Measurements from ENCODE around the gene PCDH15. TPM values are rescaled to one million over a fixed set of nuclear protein-coding genes. Genes with fewer than 3 reads are reported as not detected.
A peak's percentile ranks its signal among the peaks of the same experiment; 100 is the strongest.

PCDH15 gene
- total and polyA plus RNA-seq, 2 of the 13 experiments (the other 11 are each of a cell fraction or from before 2014, with no cell fraction given): not detected

DNA sequence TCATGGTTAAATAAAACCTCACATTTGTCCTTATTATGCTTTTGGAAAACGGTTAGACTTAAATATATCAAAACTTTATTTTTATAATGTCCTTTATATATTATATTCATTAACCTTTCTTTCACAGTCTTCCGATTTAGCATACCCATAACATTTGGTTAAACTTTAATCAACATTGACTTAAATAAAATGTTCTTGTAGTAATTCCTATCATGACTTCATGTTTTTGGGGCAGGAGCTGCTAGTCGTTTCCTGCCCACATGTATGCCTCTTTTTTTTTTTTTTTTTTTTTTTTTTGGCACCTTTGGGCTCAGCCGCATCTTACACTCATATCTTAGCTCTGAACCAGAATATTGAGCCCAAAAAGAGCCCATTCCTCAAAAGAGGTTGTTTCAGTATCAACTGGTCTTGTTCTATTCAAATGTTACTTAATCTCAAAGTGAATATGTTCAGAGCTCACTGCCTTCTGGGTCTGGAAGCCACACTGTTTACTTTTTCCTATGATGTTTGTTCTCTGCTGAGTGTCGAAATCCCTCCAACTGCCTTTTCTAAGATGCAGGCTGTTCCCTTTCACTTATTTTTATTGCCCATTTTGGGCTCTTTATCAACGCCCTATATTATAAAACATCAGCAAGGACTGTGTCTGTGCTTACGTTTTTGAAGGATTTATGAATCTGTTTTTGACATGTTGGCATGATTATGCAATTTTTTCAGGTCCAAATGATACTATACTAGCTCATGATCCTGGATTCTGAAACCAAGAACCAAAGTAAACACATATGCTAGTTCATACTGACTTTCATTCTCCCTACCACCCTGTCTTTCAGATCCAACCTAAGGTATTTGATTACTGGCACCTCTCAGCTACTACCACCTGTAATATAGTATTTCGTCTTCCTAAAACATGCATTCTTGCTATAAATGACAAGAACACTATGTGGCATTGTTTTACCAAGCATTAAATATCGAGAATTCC, 914.4 kb downstream of the PCDH15 start:
- intact Hi-C loops (cut with micrococcal nuclease; ENCODE audit: unreplicated experiment) (loop anchor here (5.0 kb wide), 2 partner anchors 51 to 121 kb away; no protein-coding TSS in a partner anchor), in situ Hi-C loops (cut with HindIII; ENCODE audit: extremely low pct_ligation_motif_present, low pct_unique_long_range_greater_than_20kb) (no loop called here)
- Histone ChIP-seq H4K20me1 (ENCODE audit: insufficient read depth, low read length) (no peaks in the 10 kb centered on the region), H3K79me2 (ENCODE audit: insufficient read depth, low read length) (no peaks in the 10 kb centered on the region), H3K4me3 (replicated peaks in 1 of 3; ENCODE audit: insufficient read depth in 1 of 3, low read depth in 2 of 3, low read length in 3 of 3) (no peak overlapping the region), H3K4me2 (ENCODE audit: low read depth, low read length) (peak overlapping the region; percentile 6), H3K9ac (ENCODE audit: insufficient read depth, low read depth, low read length) (no peak overlapping the region), H3K36me3 (replicated peaks in 1 of 2; ENCODE audit: control insufficient read depth in 1 of 2, insufficient read depth in 2 of 2, low read length in 2 of 2) (no peaks in the 10 kb centered on the region), H3K9me3 (ENCODE audit: low read length) (no peaks in the 10 kb centered on the region), H2AFZ (ENCODE audit: low read length) (no peak overlapping the region), H3K4me1 (ENCODE audit: insufficient read depth, low read length) (peaks cover 16% of the 10 kb centered on the region), H3K27ac (ENCODE audit: extremely low read length, insufficient read depth, low read length) (peak overlapping the region; percentile 2), H3K27me3 (ENCODE audit: control insufficient read depth in 1 of 2, insufficient read depth in 2 of 2, low read length in 2 of 2) (no peaks in the 10 kb centered on the region)
- ATAC-seq (peak; percentile 98), FAIRE-seq (peak; percentile 66), DNase-seq (ENCODE audit: low spot score) (peak; percentile 68)
- ChIA-PET CTCF (ENCODE audit: low intra/inter-chr PET ratio, low total read pairs) (no interaction called here), POLR2A (interaction anchor here (0.9 kb wide), 1 partner anchor 71 kb away, joined by 3 read pairs; no protein-coding TSS in a partner anchor)
- 7% methylated on average over 9 of the region's 9 CpGs for WGBS (ENCODE audit: low lambda C conversion rate)
- BruUV-seq (replicated peaks): no TSS peak
- TF ChIP-seq ESRRA (CRISPR knock-in tag; IDR thresholded peaks at IDR 0.05; ENCODE audit: low read depth) (no peak), HES4 (CRISPR knock-in tag; IDR thresholded peaks at IDR 0.05; ENCODE audit: borderline replicate concordance) (no peak), ZNF33B (CRISPR knock-in tag; IDR thresholded peaks at IDR 0.05) (no peak), TRIM24 (CRISPR knock-in tag; IDR thresholded peaks at IDR 0.05) (no peak), ZNF230 (CRISPR knock-in tag; IDR thresholded peaks at IDR 0.05) (no peak), NFE2 (CRISPR knock-in tag; IDR thresholded peaks at IDR 0.05) (no peak), SMAD1 (CRISPR knock-in tag; IDR thresholded peaks at IDR 0.05; ENCODE audit: borderline replicate concordance, low read depth) (no peak), ZNF883 (CRISPR knock-in tag; IDR thresholded peaks at IDR 0.05; ENCODE audit: not compliant biosample characterization) (no peak), SOX6 (IDR thresholded peaks at IDR 0.05) (no peak), SOX6 (CRISPR knock-in tag; IDR thresholded peaks at IDR 0.05) (peak; percentile 57), EP300 (IDR thresholded peaks at IDR 0.05; ENCODE audit: low read depth in 2 of 2, low read length in 2 of 2) (0 out of 4 replicates have a peak, but pooled peaks of 1 of the 2 experiments have one; percentile 13), EP300 (CRISPR knock-in tag; IDR thresholded peaks at IDR 0.05; ENCODE audit: borderline replicate concordance) (no peak), REL (CRISPR knock-in tag; conservative IDR thresholded peaks at IDR 0.05) (no peak), CREM (IDR thresholded peaks at IDR 0.05) (0 out of 2 replicates have a peak, but pooled peaks have one; percentile 18), CREM (CRISPR knock-in tag; IDR thresholded peaks at IDR 0.05) (no peak), NFRKB (IDR thresholded peaks at IDR 0.05) (no peak), MBD4 (IDR thresholded peaks at IDR 0.05; ENCODE audit: borderline replicate concordance, low read length) (peak; percentile 63; the same call in 1 of the 2 replicates)
- TF ChIP-seq, protein P1, sequence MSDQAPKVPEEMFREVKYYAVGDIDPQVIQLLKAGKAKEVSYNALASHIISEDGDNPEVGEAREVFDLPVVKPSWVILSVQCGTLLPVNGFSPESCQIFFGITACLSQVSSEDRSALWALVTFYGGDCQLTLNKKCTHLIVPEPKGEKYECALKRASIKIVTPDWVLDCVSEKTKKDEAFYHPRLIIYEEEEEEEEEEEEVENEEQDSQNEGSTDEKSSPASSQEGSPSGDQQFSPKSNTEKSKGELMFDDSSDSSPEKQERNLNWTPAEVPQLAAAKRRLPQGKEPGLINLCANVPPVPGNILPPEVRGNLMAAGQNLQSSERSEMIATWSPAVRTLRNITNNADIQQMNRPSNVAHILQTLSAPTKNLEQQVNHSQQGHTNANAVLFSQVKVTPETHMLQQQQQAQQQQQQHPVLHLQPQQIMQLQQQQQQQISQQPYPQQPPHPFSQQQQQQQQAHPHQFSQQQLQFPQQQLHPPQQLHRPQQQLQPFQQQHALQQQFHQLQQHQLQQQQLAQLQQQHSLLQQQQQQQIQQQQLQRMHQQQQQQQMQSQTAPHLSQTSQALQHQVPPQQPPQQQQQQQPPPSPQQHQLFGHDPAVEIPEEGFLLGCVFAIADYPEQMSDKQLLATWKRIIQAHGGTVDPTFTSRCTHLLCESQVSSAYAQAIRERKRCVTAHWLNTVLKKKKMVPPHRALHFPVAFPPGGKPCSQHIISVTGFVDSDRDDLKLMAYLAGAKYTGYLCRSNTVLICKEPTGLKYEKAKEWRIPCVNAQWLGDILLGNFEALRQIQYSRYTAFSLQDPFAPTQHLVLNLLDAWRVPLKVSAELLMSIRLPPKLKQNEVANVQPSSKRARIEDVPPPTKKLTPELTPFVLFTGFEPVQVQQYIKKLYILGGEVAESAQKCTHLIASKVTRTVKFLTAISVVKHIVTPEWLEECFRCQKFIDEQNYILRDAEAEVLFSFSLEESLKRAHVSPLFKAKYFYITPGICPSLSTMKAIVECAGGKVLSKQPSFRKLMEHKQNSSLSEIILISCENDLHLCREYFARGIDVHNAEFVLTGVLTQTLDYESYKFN (CRISPR knock-in tag; conservative IDR thresholded peaks at IDR 0.05): 0 out of 2 replicates have a peak, but pooled peaks have one; percentile 26
- TF ChIP-seq, protein P2, sequence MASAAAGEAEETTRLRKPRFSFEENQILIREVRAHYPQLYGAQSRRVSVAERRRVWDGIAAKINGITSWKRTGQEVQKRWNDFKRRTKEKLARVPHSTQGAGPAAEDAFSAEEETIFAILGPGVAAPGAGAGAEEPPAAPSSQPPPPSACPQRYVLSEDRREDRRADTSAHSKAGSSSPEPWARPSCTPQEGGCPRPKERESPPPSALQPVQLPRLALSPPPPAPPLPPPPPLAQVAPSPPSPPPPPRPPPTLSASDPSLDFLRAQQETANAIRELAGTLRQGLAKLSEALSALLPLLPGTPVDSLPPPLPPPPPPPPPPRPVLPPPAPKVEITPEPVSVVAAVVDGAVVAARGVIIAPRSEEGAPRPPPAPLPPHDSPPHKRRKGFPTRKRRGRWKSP (CRISPR knock-in tag; IDR thresholded peaks at IDR 0.05): no peak
- TF ChIP-seq, protein P3, sequence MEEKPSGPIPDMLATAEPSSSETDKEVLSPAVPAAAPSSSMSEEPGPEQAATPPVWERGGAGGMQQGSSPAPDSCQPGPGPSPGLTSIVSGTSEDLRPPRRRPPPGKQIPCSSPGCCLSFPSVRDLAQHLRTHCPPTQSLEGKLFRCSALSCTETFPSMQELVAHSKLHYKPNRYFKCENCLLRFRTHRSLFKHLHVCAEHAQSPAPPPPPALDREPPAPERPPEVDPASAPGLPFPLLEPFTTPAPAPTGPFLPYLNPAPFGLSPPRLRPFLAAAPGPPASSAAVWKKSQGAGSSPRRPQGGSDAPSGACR (CRISPR knock-in tag; IDR thresholded peaks at IDR 0.05): no peak

All from HepG2 (cell line).